HEK293 (cell line): ENCODE results near the gene AASDH.

Experiments used
- CTCF ChIA-PET: fragments of 350-600 bp; formaldehyde crosslinking; extraction: SDS; loops from one replicate; lab custom pipeline; 2021; ENCODE audit warnings: antibody characterized with exemption; lab: Yijun Ruan, JAX
- POLR2A ChIA-PET: fragments of 300-600 bp; formaldehyde crosslinking; extraction: SDS; loops from one replicate; lab custom pipeline; 2020; ENCODE audit warnings: antibody characterized with exemption, inconsistent platforms; lab: Yijun Ruan, JAX
- H3K27ac ChIP-seq: fragments of 200-500 bp; sonication (Bioruptor generic); 2 replicates; pipeline ENCODE4 v1.5.1; 2014; ENCODE audit warnings: low read depth, low read length, control low read depth, inconsistent platforms; ENCODE audit errors: extremely low read depth
- H3K36me3 ChIP-seq, 2 experiments: fragments of 200-500 bp in 1 of 2; sonication (Bioruptor generic) in 1 of 2; 1 replicate in 1 of 2; 2 replicates in 1 of 2; pipeline ENCODE4 v1.5.1; 2014 to 2017; ENCODE audit warnings: inconsistent platforms in 2 of 2, low read length in 2 of 2; ENCODE audit not compliant: control insufficient read depth in 2 of 2, insufficient read depth in 1 of 2
- H3K4me1 ChIP-seq: fragments of 200-500 bp; sonication (Bioruptor generic); 2 replicates; pipeline ENCODE4 v1.5.1; 2014; ENCODE audit warnings: mild to moderate bottlenecking, low read length, inconsistent platforms; ENCODE audit not compliant: control insufficient read depth, insufficient read depth
- H3K4me3 ChIP-seq: 2 replicates; pipeline ENCODE4 v1.5.1; 2011; ENCODE audit warnings: low read depth, mild to moderate bottlenecking, control low read depth, low read length, moderate library complexity
- H3K9me3 ChIP-seq: fragments of 200-500 bp; sonication (Bioruptor generic); 2 replicates; pipeline ENCODE4 v1.5.1; 2014; ENCODE audit warnings: low read depth, low read length, inconsistent platforms; ENCODE audit not compliant: control insufficient read depth, insufficient read depth
- SALL2 ChIP-seq: fragments of 450-650 bp; formaldehyde crosslinking; IDR thresholded peaks from 2 replicates; pipeline ENCODE4 v1.5.0; 2017; ENCODE audit warnings: missing biosample characterization, mild to moderate bottlenecking, missing genetic modification characterization, borderline replicate concordance
- YY1 ChIP-seq: fragments of 450-650 bp; formaldehyde crosslinking; IDR thresholded peaks from 2 replicates; pipeline ENCODE4 v1.5.1; 2018; ENCODE audit warnings: missing biosample characterization, missing genetic modification characterization
- ZBTB11 ChIP-seq: fragments of 450-650 bp; formaldehyde crosslinking; conservative IDR thresholded peaks from 2 replicates; pipeline ENCODE4 v1.5.1; 2016; ENCODE audit warnings: low read depth, missing biosample characterization, missing genetic modification characterization
- ZBTB20 ChIP-seq: fragments of 450-650 bp; formaldehyde crosslinking; IDR thresholded peaks from 2 replicates; pipeline ENCODE4 v1.5.1; 2016; ENCODE audit warnings: missing biosample characterization, missing genetic modification characterization
- ZNF121 ChIP-seq: fragments of 450-650 bp; formaldehyde crosslinking; IDR thresholded peaks from 2 replicates; pipeline ENCODE4 v1.5.1; 2016; ENCODE audit warnings: missing biosample characterization, missing genetic modification characterization
- ZNF133 ChIP-seq: fragments of 450-650 bp; formaldehyde crosslinking; IDR thresholded peaks from 2 replicates; pipeline ENCODE4 v1.5.1; 2016; ENCODE audit warnings: missing biosample characterization, missing genetic modification characterization
- ZNF148 ChIP-seq: fragments of 450-650 bp; formaldehyde crosslinking; IDR thresholded peaks from 2 replicates; pipeline ENCODE4 v1.5.0; 2017; ENCODE audit warnings: missing biosample characterization, missing genetic modification characterization, borderline replicate concordance
- ZNF18 ChIP-seq: fragments of 450-650 bp; formaldehyde crosslinking; IDR thresholded peaks from 2 replicates; pipeline ENCODE4 v1.5.1; 2016; ENCODE audit warnings: missing biosample characterization, missing genetic modification characterization
- ZNF394 ChIP-seq: fragments of 450-650 bp; formaldehyde crosslinking; IDR thresholded peaks from 2 replicates; pipeline ENCODE4 v1.5.1; 2016; ENCODE audit warnings: missing biosample characterization, missing genetic modification characterization, mild to moderate bottlenecking, moderate library complexity, borderline replicate concordance
- ZNF404 ChIP-seq: fragments of 450-650 bp; formaldehyde crosslinking; IDR thresholded peaks from 2 replicates; pipeline ENCODE4 v1.5.1; 2017; ENCODE audit warnings: missing biosample characterization, missing genetic modification characterization
- ZNF416 ChIP-seq: fragments of 450-650 bp; formaldehyde crosslinking; IDR thresholded peaks from 2 replicates; pipeline ENCODE4 v1.5.1; 2016; ENCODE audit warnings: missing biosample characterization, missing genetic modification characterization
- ZNF449 ChIP-seq: fragments of 450-650 bp; formaldehyde crosslinking; IDR thresholded peaks from 2 replicates; pipeline ENCODE4 v1.5.1; 2017; ENCODE audit warnings: missing biosample characterization, mild to moderate bottlenecking, missing genetic modification characterization, moderate library complexity
- ZNF596 ChIP-seq: fragments of 450-650 bp; IDR thresholded peaks from 2 replicates; pipeline ENCODE4 v1.5.0; 2018; ENCODE audit warnings: missing biosample characterization, mild to moderate bottlenecking, missing genetic modification characterization, moderate library complexity
- ZNF664 ChIP-seq: fragments of 450-650 bp; formaldehyde crosslinking; IDR thresholded peaks from 2 replicates; pipeline ENCODE4 v1.5.1; 2016; ENCODE audit warnings: missing biosample characterization, missing genetic modification characterization
- ZNF701 ChIP-seq: fragments of 450-650 bp; formaldehyde crosslinking; IDR thresholded peaks from 2 replicates; pipeline ENCODE4 v1.5.1; 2016; ENCODE audit warnings: missing biosample characterization, missing genetic modification characterization

Gene AASDH

GRCh38 chr4:56375458-56375857, 11.8 kb downstream of the AASDH start (continued):
- TF ChIP-seq SALL2 (tag by site-specific recombination) (no peak), ZNF18 (tag by site-specific recombination) (no peak)

- TF ChIP-seq ZNF664 (tag by site-specific recombination) (no peak), ZNF449 (no peak), ZNF394 (tag by site-specific recombination) (no peak), ZNF701 (no peak), ZNF148 (tag by site-specific recombination) (no peak), ZNF404 (tag by site-specific recombination) (no peak), ZNF133 (tag by site-specific recombination) (no peak), YY1 (tag by site-specific recombination) (no peak), ZBTB20 (no peak), ZNF121 (tag by site-specific recombination) (no peak), ZBTB11 (tag by site-specific recombination) (no peak), ZNF596 (no peak), ZNF416 (tag by site-specific recombination) (no peak)
- POLR2A ChIA-PET: interaction anchor here (1.2 kb wide), 1 partner anchor 12 kb away, joined by 5 read pairs; the partner anchor contains the start of gene AASDH
- H3K27ac ChIP-seq: no peak overlapping the region
- peaks cover 0 to 34% of the 10 kb centered on the region in 2 experiments; a peak in 2 of 3 replicates for H3K36me3 ChIP-seq
- CTCF ChIA-PET: interaction anchor here (0.6 to 1.0 kb wide), 2 partner anchors 454 to 579 kb away, joined by 3 read pairs; no protein-coding TSS in a partner anchor
- no peaks in the 10 kb centered on the region for H3K4me1 ChIP-seq
- H3K9me3 ChIP-seq: no peaks in the 10 kb centered on the region
- H3K4me3 ChIP-seq: no peak overlapping the region
Observed at GRCh38 chr4:56374956-56375355, 12.3 kb downstream of the AASDH start.
